ENCODE data around the gene OR2T1.
"Not testable (repeated sequence)": the region's sequence is repeated elsewhere in the genome, so short reads cannot be mapped to it uniquely, and the experiment has no call there.

GRCh38 chr1:248445399-248445798, 42.6 kb downstream of the OR2T1 start, which contains the start of gene OR2T2:
- not testable (repeated sequence) for TF ChIP-seq PKNOX1 (IDR thresholded peaks at IDR 0.05); FOXM1 (IDR thresholded peaks at IDR 0.05; ENCODE audit: borderline replicate concordance); LEF1 (IDR thresholded peaks at IDR 0.05; ENCODE audit: borderline replicate concordance); CTBP1 (IDR thresholded peaks at IDR 0.05; ENCODE audit: borderline replicate concordance); FOXK2 (IDR thresholded peaks at IDR 0.05); L3MBTL2 (conservative IDR thresholded peaks at IDR 0.05)

Data from HEK293T (cell line).